MM.1S (cell line): ENCODE data around the gene ITGA3.

ENCODE experiments used
- EZH2phosphoT487 ChIP-seq: fragments of 300-600 bp; sonication (generic); IDR thresholded peaks from 2 replicates; pipeline ENCODE4 v1.6.1; 2018; ENCODE audit warnings: antibody characterized with exemption, low read length
- TF ChIP-seq, protein P1 (sequence below): fragments of 300-600 bp; sonication (generic); IDR thresholded peaks from 2 replicates; pipeline ENCODE4 v1.5.1; 2016; ENCODE audit warnings: antibody characterized with exemption, low read length, mixed read lengths

DNA sequence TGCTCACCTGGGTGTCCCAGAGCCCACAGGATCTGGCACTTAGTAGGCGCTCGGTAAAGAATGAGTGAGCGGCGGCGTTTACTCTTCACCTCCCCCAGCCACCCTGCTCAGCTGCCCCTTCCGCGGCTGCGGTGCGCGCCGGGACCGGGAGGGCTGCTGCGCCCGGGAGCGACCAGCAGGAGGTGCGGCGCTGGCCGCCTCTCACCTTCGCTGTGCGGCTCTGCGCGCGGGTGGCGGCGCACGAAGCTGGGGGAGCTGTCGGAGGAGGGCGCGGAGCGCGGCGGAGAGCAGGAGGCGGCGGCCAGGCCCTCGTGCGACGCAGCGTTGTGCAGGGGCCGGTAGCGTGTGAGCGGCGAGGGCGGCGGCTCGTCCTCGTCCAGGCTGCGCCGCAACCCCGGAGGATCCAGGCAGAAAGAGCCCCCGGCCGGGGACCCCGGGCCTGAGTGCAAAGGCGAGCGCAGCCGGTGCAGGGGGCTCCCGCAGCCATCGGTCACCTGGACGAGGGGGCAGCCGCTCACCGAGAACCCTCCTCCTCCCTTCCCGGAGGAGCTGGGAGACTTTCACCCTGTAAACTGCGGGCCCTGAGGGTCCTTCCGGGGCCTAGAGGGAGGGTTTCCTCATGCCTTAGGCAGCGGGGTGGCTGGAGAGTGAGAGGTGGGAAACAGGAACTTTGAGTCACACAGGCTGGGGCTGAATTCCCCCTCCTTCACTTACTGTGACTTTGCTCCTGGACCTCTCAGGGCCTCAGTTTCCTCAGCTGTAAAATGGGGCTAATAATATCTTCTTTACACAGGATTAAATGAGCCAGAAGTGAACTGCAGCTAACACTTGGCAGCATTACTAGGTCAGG is 61.5 kb downstream of the ITGA3 start:
- TF ChIP-seq, protein P1, sequence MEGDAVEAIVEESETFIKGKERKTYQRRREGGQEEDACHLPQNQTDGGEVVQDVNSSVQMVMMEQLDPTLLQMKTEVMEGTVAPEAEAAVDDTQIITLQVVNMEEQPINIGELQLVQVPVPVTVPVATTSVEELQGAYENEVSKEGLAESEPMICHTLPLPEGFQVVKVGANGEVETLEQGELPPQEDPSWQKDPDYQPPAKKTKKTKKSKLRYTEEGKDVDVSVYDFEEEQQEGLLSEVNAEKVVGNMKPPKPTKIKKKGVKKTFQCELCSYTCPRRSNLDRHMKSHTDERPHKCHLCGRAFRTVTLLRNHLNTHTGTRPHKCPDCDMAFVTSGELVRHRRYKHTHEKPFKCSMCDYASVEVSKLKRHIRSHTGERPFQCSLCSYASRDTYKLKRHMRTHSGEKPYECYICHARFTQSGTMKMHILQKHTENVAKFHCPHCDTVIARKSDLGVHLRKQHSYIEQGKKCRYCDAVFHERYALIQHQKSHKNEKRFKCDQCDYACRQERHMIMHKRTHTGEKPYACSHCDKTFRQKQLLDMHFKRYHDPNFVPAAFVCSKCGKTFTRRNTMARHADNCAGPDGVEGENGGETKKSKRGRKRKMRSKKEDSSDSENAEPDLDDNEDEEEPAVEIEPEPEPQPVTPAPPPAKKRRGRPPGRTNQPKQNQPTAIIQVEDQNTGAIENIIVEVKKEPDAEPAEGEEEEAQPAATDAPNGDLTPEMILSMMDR, result peak; percentile 78
- no peak for TF ChIP-seq EZH2phosphoT487
